Neural cell (in vitro differentiated cells): ENCODE results near the gene CIITA.

Experiments used
- EZH2 ChIP-seq: fragments of 200-600, 300-800 bp; shearing (Covaris generic), sonication (generic); IDR thresholded peaks from 2 replicates; pipeline ENCODE4 v1.6.1; 2014; ENCODE audit warnings: antibody characterized with exemption, low read length, borderline replicate concordance, mild to moderate bottlenecking; ENCODE audit not compliant: insufficient read depth, poor library complexity, severe bottlenecking
- TF ChIP-seq, protein P1 (sequence below): fragments of 450-650 bp; IDR thresholded peaks from 2 replicates; pipeline ENCODE4 v1.5.1; 2014; ENCODE audit warnings: antibody characterized with exemption, mild to moderate bottlenecking, moderate library complexity; ENCODE audit not compliant: poor library complexity, severe bottlenecking
- TF ChIP-seq, protein P2 (sequence below): IDR thresholded peaks from 2 replicates; pipeline ENCODE4 v1.6.1; 2012; ENCODE audit warnings: borderline replicate concordance

DNA sequence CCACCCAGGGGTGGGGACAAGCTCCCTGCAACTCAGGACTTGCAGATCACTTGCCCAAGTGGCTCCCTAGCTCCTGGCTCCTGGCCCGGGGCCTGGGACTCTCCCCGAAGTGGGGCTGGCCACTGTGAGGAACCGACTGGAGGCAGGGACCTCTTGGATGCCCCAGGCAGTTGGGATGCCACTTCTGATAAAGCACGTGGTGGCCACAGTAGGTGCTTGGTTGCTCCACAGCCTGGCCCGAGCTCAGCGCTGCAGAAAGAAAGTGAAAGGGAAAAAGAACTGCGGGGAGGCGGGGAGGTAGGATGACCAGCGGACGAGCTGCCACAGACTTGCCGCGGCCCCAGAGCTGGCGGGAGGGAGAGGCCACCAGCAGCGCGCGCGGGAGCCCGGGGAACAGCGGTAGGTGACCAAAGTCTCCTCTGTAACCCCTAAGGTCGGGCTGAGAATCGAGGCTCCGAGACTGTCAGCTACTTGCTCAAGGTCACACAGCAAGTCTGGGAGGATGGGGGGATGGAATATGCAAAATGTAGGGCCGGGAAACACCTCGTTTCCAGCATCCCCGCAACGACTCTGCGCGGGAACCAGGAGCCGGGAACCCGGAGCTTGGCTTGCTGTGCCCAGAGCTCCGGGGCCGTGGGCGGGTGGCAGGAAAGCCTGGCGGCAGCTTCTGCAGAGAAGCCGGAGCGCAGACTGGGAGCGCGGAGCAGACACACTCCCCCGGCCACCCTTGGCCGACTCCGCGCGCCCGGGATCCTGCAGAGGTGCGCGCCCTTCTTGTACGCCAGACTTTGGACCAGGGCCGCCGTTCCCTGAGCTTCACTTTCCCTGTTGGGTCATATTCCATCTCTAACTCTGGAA, 1.9 kb downstream of the CIITA start:
- TF ChIP-seq, protein P1, sequence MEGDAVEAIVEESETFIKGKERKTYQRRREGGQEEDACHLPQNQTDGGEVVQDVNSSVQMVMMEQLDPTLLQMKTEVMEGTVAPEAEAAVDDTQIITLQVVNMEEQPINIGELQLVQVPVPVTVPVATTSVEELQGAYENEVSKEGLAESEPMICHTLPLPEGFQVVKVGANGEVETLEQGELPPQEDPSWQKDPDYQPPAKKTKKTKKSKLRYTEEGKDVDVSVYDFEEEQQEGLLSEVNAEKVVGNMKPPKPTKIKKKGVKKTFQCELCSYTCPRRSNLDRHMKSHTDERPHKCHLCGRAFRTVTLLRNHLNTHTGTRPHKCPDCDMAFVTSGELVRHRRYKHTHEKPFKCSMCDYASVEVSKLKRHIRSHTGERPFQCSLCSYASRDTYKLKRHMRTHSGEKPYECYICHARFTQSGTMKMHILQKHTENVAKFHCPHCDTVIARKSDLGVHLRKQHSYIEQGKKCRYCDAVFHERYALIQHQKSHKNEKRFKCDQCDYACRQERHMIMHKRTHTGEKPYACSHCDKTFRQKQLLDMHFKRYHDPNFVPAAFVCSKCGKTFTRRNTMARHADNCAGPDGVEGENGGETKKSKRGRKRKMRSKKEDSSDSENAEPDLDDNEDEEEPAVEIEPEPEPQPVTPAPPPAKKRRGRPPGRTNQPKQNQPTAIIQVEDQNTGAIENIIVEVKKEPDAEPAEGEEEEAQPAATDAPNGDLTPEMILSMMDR, result no peak
- no peak for TF ChIP-seq EZH2
- TF ChIP-seq, protein P2, sequence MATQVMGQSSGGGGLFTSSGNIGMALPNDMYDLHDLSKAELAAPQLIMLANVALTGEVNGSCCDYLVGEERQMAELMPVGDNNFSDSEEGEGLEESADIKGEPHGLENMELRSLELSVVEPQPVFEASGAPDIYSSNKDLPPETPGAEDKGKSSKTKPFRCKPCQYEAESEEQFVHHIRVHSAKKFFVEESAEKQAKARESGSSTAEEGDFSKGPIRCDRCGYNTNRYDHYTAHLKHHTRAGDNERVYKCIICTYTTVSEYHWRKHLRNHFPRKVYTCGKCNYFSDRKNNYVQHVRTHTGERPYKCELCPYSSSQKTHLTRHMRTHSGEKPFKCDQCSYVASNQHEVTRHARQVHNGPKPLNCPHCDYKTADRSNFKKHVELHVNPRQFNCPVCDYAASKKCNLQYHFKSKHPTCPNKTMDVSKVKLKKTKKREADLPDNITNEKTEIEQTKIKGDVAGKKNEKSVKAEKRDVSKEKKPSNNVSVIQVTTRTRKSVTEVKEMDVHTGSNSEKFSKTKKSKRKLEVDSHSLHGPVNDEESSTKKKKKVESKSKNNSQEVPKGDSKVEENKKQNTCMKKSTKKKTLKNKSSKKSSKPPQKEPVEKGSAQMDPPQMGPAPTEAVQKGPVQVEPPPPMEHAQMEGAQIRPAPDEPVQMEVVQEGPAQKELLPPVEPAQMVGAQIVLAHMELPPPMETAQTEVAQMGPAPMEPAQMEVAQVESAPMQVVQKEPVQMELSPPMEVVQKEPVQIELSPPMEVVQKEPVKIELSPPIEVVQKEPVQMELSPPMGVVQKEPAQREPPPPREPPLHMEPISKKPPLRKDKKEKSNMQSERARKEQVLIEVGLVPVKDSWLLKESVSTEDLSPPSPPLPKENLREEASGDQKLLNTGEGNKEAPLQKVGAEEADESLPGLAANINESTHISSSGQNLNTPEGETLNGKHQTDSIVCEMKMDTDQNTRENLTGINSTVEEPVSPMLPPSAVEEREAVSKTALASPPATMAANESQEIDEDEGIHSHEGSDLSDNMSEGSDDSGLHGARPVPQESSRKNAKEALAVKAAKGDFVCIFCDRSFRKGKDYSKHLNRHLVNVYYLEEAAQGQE, result no peak
